ENCODE data around the gene TBC1D3B.
"Not testable (repeated sequence)": the region's sequence is repeated elsewhere in the genome, so short reads cannot be mapped to it uniquely, and the experiment has no call there.

GRCh38 chr17:36186810-36187763 is 10.7 kb upstream of the TBC1D3B start:
- TF ChIP-seq CTCF, POLR2AphosphoS5 (IDR thresholded peaks at IDR 0.05): not testable (repeated sequence)

Data from esophagus muscularis mucosa (tissue), 3 donors.